ENCODE measurements around the gene SMC1A.

The SMC1A gene

GRCh38 chrX:53333853-53334252 lies 88.6 kb downstream of the SMC1A start:
- no peak for DNase-seq

GRCh38 chrX:53332204-53332603 lies 90.2 kb downstream of the SMC1A start:
- DNase-seq: no peak

GRCh38 chrX:53330331-53330730 lies 92.1 kb downstream of the SMC1A start:
- DNase-seq: no peak

GRCh38 chrX:53324803-53325202 lies 97.7 kb downstream of the SMC1A start:
- no peak for DNase-seq

Data from NCI-H1436 treated with DMSO at 0.1 percent for 48 hours (cell line).